CD4-positive, alpha-beta memory T cell (primary cell): ENCODE measurements around the gene BTN2A1. TPM values are rescaled to one million over a fixed set of nuclear protein-coding genes. Genes with fewer than 3 reads are reported as not detected.

Source experiments
- CTCF ChIA-PET: fragments of 350-600 bp; sonication (Branson Sonifier 250); formaldehyde crosslinking; loops from one replicate; lab custom pipeline; 2021; ENCODE audit warnings: inconsistent platforms; ENCODE audit not compliant: partially characterized antibody; lab: Charles Lee
- POLR2A ChIA-PET: fragments of 350-600 bp; sonication (Branson Sonifier 250); formaldehyde crosslinking; loops from one replicate; lab custom pipeline; 2021; ENCODE audit not compliant: partially characterized antibody; lab: Charles Lee
- DNase-seq, 5 donors: peaks; one replicate each; pipeline versions ENCODE4 v3.0.0 to v3.0.0-alpha.2; 2020 to 2022; ENCODE audit warnings: mixed read lengths in 1 of 5
- H3K27ac ChIP-seq: one replicate; pipeline ENCODE4 v1.7.0; 2013; ENCODE audit warnings: low read depth, low read length
- H3K27me3 ChIP-seq: 2 replicates; pipeline ENCODE4 v1.7.0; 2013; ENCODE audit warnings: mild to moderate bottlenecking, low read length, moderate library complexity; ENCODE audit not compliant: insufficient read depth
- H3K36me3 ChIP-seq: 2 replicates; pipeline ENCODE4 v1.7.0; 2013; ENCODE audit warnings: mild to moderate bottlenecking, low read length, moderate library complexity; ENCODE audit not compliant: insufficient read depth
- H3K4me1 ChIP-seq: 2 replicates; pipeline ENCODE4 v1.7.0; 2013; ENCODE audit warnings: mild to moderate bottlenecking, low read length, moderate library complexity; ENCODE audit not compliant: insufficient read depth
- H3K4me3 ChIP-seq, 2 donors: one replicate each; pipeline ENCODE4 v1.7.0; 2013; ENCODE audit warnings: low read length in 2 of 2, mild to moderate bottlenecking in 1 of 2
- H3K9me3 ChIP-seq, 2 donors: one replicate each; pipeline ENCODE4 v1.7.0; 2013; ENCODE audit warnings: low read length in 2 of 2, control low read depth in 1 of 2; ENCODE audit not compliant: control insufficient read depth in 1 of 2
- H3K27ac Mint-ChIP-seq, 7 donors: one replicate each; pipeline ENCODE4 v1.8.0; 2020 to 2021; ENCODE audit warnings: mixed read lengths in 7 of 7, mild to moderate bottlenecking in 6 of 7, inconsistent platforms in 3 of 7, moderate library complexity in 3 of 7
- H3K27me3 Mint-ChIP-seq, 2 donors: one replicate each; pipeline ENCODE4 v1.8.0; 2020 to 2021; ENCODE audit warnings: mixed read lengths in 2 of 2
- H3K36me3 Mint-ChIP-seq, 2 donors: one replicate each; pipeline ENCODE4 v1.8.0; 2020 to 2021; ENCODE audit warnings: mixed read lengths in 2 of 2, inconsistent platforms in 1 of 2, mild to moderate bottlenecking in 1 of 2
- H3K4me1 Mint-ChIP-seq, 4 donors: one replicate each; pipeline ENCODE4 v1.8.0; 2020 to 2021; ENCODE audit warnings: mixed read lengths in 4 of 4, mild to moderate bottlenecking in 1 of 4
- H3K4me3 Mint-ChIP-seq, 8 donors: one replicate each; pipeline ENCODE4 v1.8.0; 2020 to 2021; ENCODE audit warnings: mixed read lengths in 8 of 8, mild to moderate bottlenecking in 7 of 8, moderate library complexity in 6 of 8, inconsistent platforms in 3 of 8
- H3K9me3 Mint-ChIP-seq, 8 donors: one replicate each; pipeline ENCODE4 v1.8.0; 2020 to 2021; ENCODE audit warnings: mixed read lengths in 8 of 8, mild to moderate bottlenecking in 5 of 8, inconsistent platforms in 3 of 8, moderate library complexity in 1 of 8
- intact Hi-C: fragments of 100-400 bp; cut with micrococcal nuclease; formaldehyde crosslinking; loops from one replicate; pipeline ENCODE4 v1.15.1; 2023
- polyA plus RNA-seq, 2 donors: library from polyadenylated mRNA; unstranded; fragments of 300-500 nt; fragmentation: Illumina TruSeq; gene quantifications; one replicate each; pipeline ENCODE4 v1.2.3, GENCODE V29; 2021
- total RNA-seq, 2 experiments: library from RNA; stranded (reverse); gene quantifications; one replicate each; pipeline ENCODE4 v1.2.3, GENCODE V29; 2021

The BTN2A1 gene
- total and polyA plus RNA-seq, 4 experiments from 2014 or later: 10.9 to 62.8 (median 36.4) TPM

- peak in 3 of 5 donors; percentile 9 to 26 (median 20) for DNase-seq
- H3K4me3 ChIP-seq: no peak overlapping the region
- Mint-ChIP-seq H3K27me3 (no peaks in the 10 kb centered on the region), H3K9me3 (peaks cover 0 to 1% (median 0%) of the 10 kb centered on the region in 8 donors), H3K36me3 (no peaks in the 10 kb centered on the region), H3K4me1 (peaks cover 0 to 3% (median 0%) of the 10 kb centered on the region in 4 donors), H3K27ac (peak overlapping the region in 1 of 7 donors; percentile 13), H3K4me3 (no peak overlapping the region)
- no peaks in the 10 kb centered on the region for H3K4me1 ChIP-seq
- H3K9me3 ChIP-seq: no peaks in the 10 kb centered on the region
- ChIA-PET CTCF (interaction anchor here (1.3 to 1.4 kb wide), 2 partner anchors 8 to 152 kb away, joined by 3 to 5 read pairs; no protein-coding TSS in a partner anchor), POLR2A (interaction anchor here (1.1 kb wide), 1 partner anchor 37 kb away, joined by 3 read pairs; no protein-coding TSS in a partner anchor)
- H3K27me3 ChIP-seq: no peaks in the 10 kb centered on the region
- no peaks in the 10 kb centered on the region for H3K36me3 ChIP-seq
- intact Hi-C loops: no loop called here
- no peak overlapping the region for H3K27ac ChIP-seq
These were observed 35.5 kb downstream of the BTN2A1 start for GRCh38 chr6:26493258-26493657.

GRCh38 chr6:26494117-26494516 lies 36.4 kb downstream of the BTN2A1 start:
- Mint-ChIP-seq H3K4me3 (no peak overlapping the region), H3K27me3 (no peaks in the 10 kb centered on the region), H3K4me1 (peaks cover 0 to 3% (median 0%) of the 10 kb centered on the region in 4 donors), H3K27ac (no peak overlapping the region), H3K36me3 (no peaks in the 10 kb centered on the region), H3K9me3 (peaks cover 0 to 1% (median 0%) of the 10 kb centered on the region in 8 donors)
- ChIA-PET CTCF (interaction anchor here (1.3 kb wide), 1 partner anchor 9 kb away, joined by 5 read pairs; no protein-coding TSS in a partner anchor), POLR2A (interaction anchor here (1.1 kb wide), 1 partner anchor 38 kb away, joined by 3 read pairs; no protein-coding TSS in a partner anchor)
- H3K36me3 ChIP-seq: no peaks in the 10 kb centered on the region
- H3K27me3 ChIP-seq: no peaks in the 10 kb centered on the region
- H3K4me1 ChIP-seq: no peaks in the 10 kb centered on the region
- no peak overlapping the region for H3K27ac ChIP-seq
- no peak for DNase-seq
- intact Hi-C loops: no loop called here
- no peaks in the 10 kb centered on the region for H3K9me3 ChIP-seq
- no peak overlapping the region for H3K4me3 ChIP-seq

GRCh38 chr6:26495281-26495680 lies 37.5 kb downstream of the BTN2A1 start:
- Mint-ChIP-seq H3K4me1 (peaks cover 0 to 3% (median 3%) of the 10 kb centered on the region in 4 donors), H3K27ac (no peak overlapping the region), H3K27me3 (no peaks in the 10 kb centered on the region), H3K4me3 (no peak overlapping the region), H3K9me3 (peaks cover 0 to 1% (median 0%) of the 10 kb centered on the region in 8 donors), H3K36me3 (no peaks in the 10 kb centered on the region)
- Histone ChIP-seq H3K27ac (no peak overlapping the region), H3K9me3 (no peaks in the 10 kb centered on the region), H3K27me3 (no peaks in the 10 kb centered on the region), H3K36me3 (no peaks in the 10 kb centered on the region), H3K4me3 (no peak overlapping the region), H3K4me1 (no peaks in the 10 kb centered on the region)
- CTCF ChIA-PET: interaction anchor here (0.6 kb wide), 1 partner anchor 9 kb away, joined by 3 read pairs; no protein-coding TSS in a partner anchor
- no peak for DNase-seq
- intact Hi-C loops: no loop called here
- POLR2A ChIA-PET: no interaction called here

GRCh38 chr6:26497610-26498009 lies 39.9 kb downstream of the BTN2A1 start:
- peaks cover 13% of the 10 kb centered on the region for H3K4me1 ChIP-seq
- CTCF ChIA-PET: no interaction called here
- H3K27ac ChIP-seq: no peak overlapping the region
- Mint-ChIP-seq H3K27ac (no peak overlapping the region), H3K9me3 (peaks cover 0 to 1% (median 0%) of the 10 kb centered on the region in 8 donors), H3K27me3 (peaks cover 7 to 9% of the 10 kb centered on the region in 2 donors), H3K36me3 (no peaks in the 10 kb centered on the region), H3K4me3 (no peak overlapping the region), H3K4me1 (peaks cover 10 to 19% (median 13%) of the 10 kb centered on the region in 4 donors)
- peaks cover 7% of the 10 kb centered on the region for H3K27me3 ChIP-seq
- POLR2A ChIA-PET: no interaction called here
- no peaks in the 10 kb centered on the region for H3K36me3 ChIP-seq
- no peak for DNase-seq
- H3K4me3 ChIP-seq: no peak overlapping the region
- no peaks in the 10 kb centered on the region for H3K9me3 ChIP-seq
- intact Hi-C loops: no loop called here

GRCh38 chr6:26500102-26500501 lies 42.3 kb downstream of the BTN2A1 start, which contains the start of gene BTN1A1:
TSS of gene BTN1A1 (plus strand) at chr6:26500303. CDS start at chr6:26501287, 984 bp downstream.
- peaks cover 13% of the 10 kb centered on the region for H3K4me1 ChIP-seq
- intact Hi-C loops: no loop called here
- ChIA-PET CTCF (no interaction called here), POLR2A (interaction anchor here (1.4 to 4.5 kb wide), 3 partner anchors 13 to 37 kb away, joined by 3 to 27 read pairs (median 14); partner anchors contain the start of gene HMGN4)
- no peaks in the 10 kb centered on the region for H3K9me3 ChIP-seq
- no peak within 1 kb of the TSS for H3K27ac Mint-ChIP-seq
- H3K4me3 Mint-ChIP-seq: peak within 1 kb of the TSS; percentile 24 to 88 (median 80)
- no peak within 1 kb of the TSS for H3K4me3 ChIP-seq
- no peak for DNase-seq
- peaks cover 10 to 19% (median 13%) of the 10 kb centered on the region in 4 donors for H3K4me1 Mint-ChIP-seq
- H3K36me3 ChIP-seq: no peaks in the 10 kb centered on the region
- H3K27me3 ChIP-seq: peaks cover 13% of the 10 kb centered on the region
- no peaks in the 10 kb centered on the region for H3K9me3 Mint-ChIP-seq
- H3K27ac ChIP-seq: no peak within 1 kb of the TSS
- no peaks in the 10 kb centered on the region for H3K36me3 Mint-ChIP-seq
- H3K27me3 Mint-ChIP-seq: peaks cover 11 to 13% of the 10 kb centered on the region in 2 donors

GRCh38 chr6:26501482-26501986 lies 43.8 kb downstream of the BTN2A1 start:
- peaks cover 13% of the 10 kb centered on the region in 2 donors for H3K27me3 Mint-ChIP-seq
- no peaks in the 10 kb centered on the region for H3K36me3 Mint-ChIP-seq
- no peaks in the 10 kb centered on the region for H3K9me3 Mint-ChIP-seq
- Histone ChIP-seq H3K4me3 (peak overlapping the region in 1 of 2 donors; percentile 9), H3K27me3 (peaks cover 13% of the 10 kb centered on the region), H3K9me3 (no peaks in the 10 kb centered on the region), H3K36me3 (no peaks in the 10 kb centered on the region), H3K27ac (no peak overlapping the region), H3K4me1 (peaks cover 13% of the 10 kb centered on the region)
- DNase-seq: peak; percentile 29 to 56 (median 34)
- peak overlapping the region; percentile 76 to 88 (median 81) for H3K4me3 Mint-ChIP-seq
- ChIA-PET CTCF (interaction anchor here (1.0 kb wide), 1 partner anchor 27 kb away, joined by 3 read pairs; no protein-coding TSS in a partner anchor), POLR2A (interaction anchor here (0.8 to 4.5 kb wide), 11 partner anchors 9 to 68 kb away, joined by 3 to 27 read pairs (median 3); partner anchors contain the start of genes BTN3A3 and HMGN4)
- peak overlapping the region in 5 of 7 donors; percentile 9 to 72 (median 41) for H3K27ac Mint-ChIP-seq
- H3K4me1 Mint-ChIP-seq: peaks cover 10 to 19% (median 13%) of the 10 kb centered on the region in 4 donors
- intact Hi-C loops: loop anchor here (1.0 kb wide), 1 partner anchor 27 kb away; no protein-coding TSS in a partner anchor

- intact Hi-C loops: no loop called here
- CTCF ChIA-PET: interaction anchor here (1.0 kb wide), 2 partner anchors 26 to 28 kb away, joined by 3 read pairs; no protein-coding TSS in a partner anchor
- peaks cover 13% of the 10 kb centered on the region in 2 donors for H3K27me3 Mint-ChIP-seq
- Histone ChIP-seq H3K27ac (no peak overlapping the region), H3K36me3 (no peaks in the 10 kb centered on the region), H3K4me1 (peaks cover 13% of the 10 kb centered on the region), H3K27me3 (peaks cover 13% of the 10 kb centered on the region), H3K9me3 (no peaks in the 10 kb centered on the region), H3K4me3 (no peak overlapping the region)
- no peak for DNase-seq
- no peaks in the 10 kb centered on the region for H3K36me3 Mint-ChIP-seq
- peaks cover 10 to 19% (median 13%) of the 10 kb centered on the region in 4 donors for H3K4me1 Mint-ChIP-seq
- POLR2A ChIA-PET: interaction anchor here (1.0 to 4.5 kb wide), 9 partner anchors 8 to 67 kb away, joined by 3 to 27 read pairs (median 4); partner anchors contain the start of gene HMGN4
- H3K27ac Mint-ChIP-seq: peak overlapping the region in 2 of 7 donors; percentile 9 to 25
- peak overlapping the region; percentile 76 to 88 (median 81) for H3K4me3 Mint-ChIP-seq
- H3K9me3 Mint-ChIP-seq: no peaks in the 10 kb centered on the region
These were observed 44.4 kb downstream of the BTN2A1 start for GRCh38 chr6:26502165-26502564.
